LHCN-M2 (cell line): ENCODE measurements around the gene TMEM244. TPM values are rescaled to one million over a fixed set of nuclear protein-coding genes. Genes with fewer than 3 reads are reported as not detected.
"Not testable (repeated sequence)": the region's sequence is repeated elsewhere in the genome, so short reads cannot be mapped to it uniquely, and the experiment has no call there.

Source experiments
- DNase-seq: peaks from one replicate; pipeline ENCODE4 v3.0.0-alpha.2; 2012; ENCODE audit warnings: low read depth
- total RNA-seq: library from RNA; depleted of rRNA; stranded (reverse); fragments of >200 nt; gene quantifications from 2 replicates; pipeline ENCODE4 v1.2.3, GENCODE V29; 2014

The TMEM244 gene
- total RNA-seq, 1 experiment from 2014 or later: 0.52 TPM

GRCh38 chr6:129867403-129867802 lies 6.3 kb upstream of the TMEM244 start:
- DNase-seq: no peak

- no peak for DNase-seq
Observed at GRCh38 chr6:129866688-129867087, 5.6 kb upstream of the TMEM244 start.

- DNase-seq: no peak
Observed at GRCh38 chr6:129866256-129866655, 5.1 kb upstream of the TMEM244 start.

GRCh38 chr6:129865013-129865412 lies 3.9 kb upstream of the TMEM244 start:
- no peak for DNase-seq

GRCh38 chr6:129863664-129864063 lies 2.5 kb upstream of the TMEM244 start:
- DNase-seq: peak; percentile 75

- no peak for DNase-seq
Observed at GRCh38 chr6:129859524-129859923, 1.6 kb downstream of the TMEM244 start.

- DNase-seq: no peak
Observed at GRCh38 chr6:129857838-129858237, 3.3 kb downstream of the TMEM244 start.

- peak; percentile 63 for DNase-seq
Observed at GRCh38 chr6:129853996-129854711, 7.0 kb downstream of the TMEM244 start.

GRCh38 chr6:129852257-129852858 lies 8.8 kb downstream of the TMEM244 start:
- no peak for DNase-seq

GRCh38 chr6:129849456-129849855 lies 11.7 kb downstream of the TMEM244 start:
- peak; percentile 79 for DNase-seq

GRCh38 chr6:129846761-129847160 lies 14.4 kb downstream of the TMEM244 start:
- DNase-seq: no peak

GRCh38 chr6:129845696-129846095 lies 15.4 kb downstream of the TMEM244 start:
- no peak for DNase-seq

GRCh38 chr6:129844118-129844891 lies 16.8 kb downstream of the TMEM244 start:
- peak; percentile 75 for DNase-seq

GRCh38 chr6:129843573-129843972 lies 17.5 kb downstream of the TMEM244 start:
- DNase-seq: no peak

GRCh38 chr6:129842881-129843409 lies 18.2 kb downstream of the TMEM244 start:
- no peak for DNase-seq

- DNase-seq: no peak
Observed at GRCh38 chr6:129842137-129842536, 19.0 kb downstream of the TMEM244 start.

GRCh38 chr6:129839562-129839961 lies 21.6 kb downstream of the TMEM244 start:
- not testable (repeated sequence) for DNase-seq

- no peak for DNase-seq
Observed at GRCh38 chr6:129835691-129836090, 25.4 kb downstream of the TMEM244 start.

- no peak for DNase-seq
Observed at GRCh38 chr6:129832299-129832698, 28.8 kb downstream of the TMEM244 start.

- DNase-seq: no peak
Observed at GRCh38 chr6:129828229-129828628, 32.9 kb downstream of the TMEM244 start.

GRCh38 chr6:129818251-129818650 lies 42.9 kb downstream of the TMEM244 start:
- no peak for DNase-seq

GRCh38 chr6:129817821-129818220 lies 43.3 kb downstream of the TMEM244 start:
- DNase-seq: no peak
